H9 (cell line): Measurements from ENCODE around the gene FGF12. TPM values are rescaled to one million over a fixed set of nuclear protein-coding genes. Genes with fewer than 3 reads are reported as not detected.
"Not testable (repeated sequence)": the region's sequence is repeated elsewhere in the genome, so short reads cannot be mapped to it uniquely, and the experiment has no call there.

Experiments used
- DNase-seq: peaks from one replicate; pipeline ENCODE4 v3.0.0-alpha.2; 2017
- H2AFZ ChIP-seq: one replicate; pipeline ENCODE4 v1.6.1; 2013; ENCODE audit warnings: mild to moderate bottlenecking, low read length, control low read depth, moderate library complexity
- H2AK5ac ChIP-seq: 2 replicates; pipeline ENCODE4 v1.6.1; 2013; ENCODE audit warnings: low read length, control low read depth, mixed read lengths; ENCODE audit not compliant: insufficient read length
- H2BK120ac ChIP-seq: one replicate; pipeline ENCODE4 v1.6.1; 2013; ENCODE audit warnings: low read depth, mild to moderate bottlenecking, low read length, control low read depth, inconsistent platforms; ENCODE audit not compliant: poor library complexity, severe bottlenecking
- H2BK12ac ChIP-seq: 2 replicates; pipeline ENCODE4 v1.6.1; 2013; ENCODE audit warnings: low read length, control low read depth, mixed read lengths, low read depth; ENCODE audit not compliant: insufficient read length
- H2BK15ac ChIP-seq: 2 replicates; pipeline ENCODE4 v1.6.1; 2013; ENCODE audit warnings: low read depth, low read length, control low read depth
- H2BK20ac ChIP-seq: one replicate; pipeline ENCODE4 v1.6.1; 2013; ENCODE audit warnings: low read depth, mild to moderate bottlenecking, low read length, control low read depth, inconsistent platforms; ENCODE audit not compliant: poor library complexity, severe bottlenecking
- H2BK5ac ChIP-seq: 2 replicates; pipeline ENCODE4 v1.6.1; 2013; ENCODE audit warnings: low read length, control low read depth, mixed read lengths; ENCODE audit not compliant: insufficient read length
- H3K14ac ChIP-seq: 2 replicates; pipeline ENCODE4 v1.6.1; 2013; ENCODE audit warnings: low read length, control low read depth; ENCODE audit not compliant: insufficient read depth
- H3K18ac ChIP-seq: 2 replicates; pipeline ENCODE4 v1.6.1; 2013; ENCODE audit warnings: low read depth, mild to moderate bottlenecking, mixed read lengths, low read length, control low read depth; ENCODE audit not compliant: insufficient read length
- H3K23ac ChIP-seq: 2 replicates; pipeline ENCODE4 v1.6.1; 2013; ENCODE audit warnings: low read length, control low read depth, mixed read lengths, low read depth; ENCODE audit not compliant: insufficient read length
- H3K23me2 ChIP-seq: 2 replicates; pipeline ENCODE4 v1.6.1; 2013; ENCODE audit warnings: low read depth, mild to moderate bottlenecking, mixed read lengths, low read length, control low read depth; ENCODE audit not compliant: insufficient read length, poor library complexity, severe bottlenecking
- H3K27ac ChIP-seq: 2 replicates; pipeline ENCODE4 v1.5.1; 2013; ENCODE audit warnings: low read length, control low read depth, mixed read lengths, low read depth; ENCODE audit not compliant: insufficient read length
- H3K27me3 ChIP-seq: 2 replicates; pipeline ENCODE4 v1.6.1; 2013; ENCODE audit warnings: low read length, control low read depth, inconsistent platforms; ENCODE audit not compliant: insufficient read depth
- H3K4ac ChIP-seq: 2 replicates; pipeline ENCODE4 v1.6.1; 2013; ENCODE audit warnings: low read depth, mild to moderate bottlenecking, control low read depth, inconsistent platforms, low read length, moderate library complexity
- H3K4me1 ChIP-seq: 2 replicates; pipeline ENCODE4 v1.6.1; 2013; ENCODE audit warnings: low read length, control low read depth, inconsistent platforms; ENCODE audit not compliant: insufficient read depth
- H3K4me2 ChIP-seq: 2 replicates; pipeline ENCODE4 v1.6.1; 2013; ENCODE audit warnings: low read length, control low read depth, mixed read lengths; ENCODE audit not compliant: insufficient read length, insufficient read depth
- H3K56ac ChIP-seq: 2 replicates; pipeline ENCODE4 v1.6.1; 2013; ENCODE audit warnings: low read depth, mild to moderate bottlenecking, mixed read lengths, low read length, control low read depth; ENCODE audit not compliant: insufficient read length
- H3K79me1 ChIP-seq: 2 replicates; pipeline ENCODE4 v1.6.1; 2013; ENCODE audit warnings: low read depth, mild to moderate bottlenecking, moderate library complexity, low read length, control low read depth, inconsistent platforms; ENCODE audit not compliant: insufficient read depth, poor library complexity, severe bottlenecking
- H3K79me2 ChIP-seq: 2 replicates; pipeline ENCODE4 v1.6.1; 2013; ENCODE audit warnings: low read length, control low read depth, inconsistent platforms; ENCODE audit not compliant: insufficient read depth
- H3K9ac ChIP-seq: 2 replicates; pipeline ENCODE4 v1.6.1; 2013; ENCODE audit warnings: low read length, control low read depth, mixed read lengths; ENCODE audit not compliant: insufficient read length; ENCODE audit errors: extremely low read depth
- H3K9me3 ChIP-seq: one replicate; pipeline ENCODE4 v1.6.1; 2013; ENCODE audit warnings: low read depth, low read length, inconsistent platforms; ENCODE audit not compliant: control insufficient read depth
- H3T11ph ChIP-seq: one replicate; pipeline ENCODE4 v1.6.1; 2013; ENCODE audit warnings: mild to moderate bottlenecking, low read length, control low read depth, inconsistent platforms
- H4K20me1 ChIP-seq: one replicate; pipeline ENCODE4 v1.6.1; 2013; ENCODE audit not compliant: control insufficient read depth, insufficient read length, insufficient read depth
- H4K5ac ChIP-seq: 2 replicates; pipeline ENCODE4 v1.6.1; 2013; ENCODE audit warnings: low read depth, mild to moderate bottlenecking, mixed read lengths, low read length, control low read depth; ENCODE audit not compliant: insufficient read length
- H4K8ac ChIP-seq: replicated peaks from 2 replicates; pipeline ENCODE4 v1.6.1; 2013; ENCODE audit warnings: low read length, control low read depth, mixed read lengths, low read depth; ENCODE audit not compliant: insufficient read length
- H4K91ac ChIP-seq: 2 replicates; pipeline ENCODE4 v1.6.1; 2013; ENCODE audit warnings: low read depth, mild to moderate bottlenecking, moderate library complexity, mixed read lengths, low read length, control low read depth; ENCODE audit not compliant: insufficient read length
- H3K27ac Mint-ChIP-seq, 3 experiments: 2 replicates in 2 of 3; 3 replicates in 1 of 3; pipeline ENCODE4 v1.8.0; 2020 to 2021; ENCODE audit warnings: mixed read lengths in 3 of 3, mild to moderate bottlenecking in 1 of 3, moderate library complexity in 1 of 3
- H3K27me3 Mint-ChIP-seq: 2 replicates; pipeline ENCODE4 v1.8.0; 2021; ENCODE audit warnings: low read depth, mild to moderate bottlenecking, moderate library complexity, mixed read lengths
- H3K36me3 Mint-ChIP-seq, 3 experiments: 2 replicates in 2 of 3; 3 replicates in 1 of 3; pipeline ENCODE4 v1.8.0; 2020 to 2021; ENCODE audit warnings: low read depth in 3 of 3, mixed read lengths in 3 of 3; ENCODE audit not compliant: insufficient read depth in 1 of 3
- H3K4me1 Mint-ChIP-seq, 2 experiments: 2 replicates each; pipeline ENCODE4 v1.8.0; 2020; ENCODE audit warnings: mixed read lengths in 2 of 2
- H3K4me3 Mint-ChIP-seq, 2 experiments: 2 replicates in 1 of 2; 3 replicates in 1 of 2; pipeline ENCODE4 v1.8.0; 2020 to 2021; ENCODE audit warnings: mild to moderate bottlenecking in 2 of 2, mixed read lengths in 2 of 2, moderate library complexity in 1 of 2
- H3K9me3 Mint-ChIP-seq, 2 experiments: 2 replicates in 1 of 2; 3 replicates in 1 of 2; pipeline ENCODE4 v1.8.0; 2020; ENCODE audit warnings: mild to moderate bottlenecking in 2 of 2, mixed read lengths in 2 of 2, moderate library complexity in 1 of 2
- CTCF ChIP-seq: fragments of 200-600 bp; sonication (generic); conservative IDR thresholded peaks from 3 replicates; pipeline ENCODE4 v1.8.0; 2021; ENCODE audit warnings: antibody characterized with exemption, mild to moderate bottlenecking
- WGBS: extraction: QIAGEN DNeasy Blood & Tissue Kit; methylation state at CpG from one replicate; pipeline ENCODE4 v1.1.7; 2013; ENCODE audit warnings: missing lambda C conversion rate, low lambda C conversion rate, mixed read lengths; ENCODE audit not compliant: insufficient read length; ENCODE audit errors: extremely low coverage; 5-methylcytosine and 5-hydroxymethylcytosine counted together
- total RNA-seq: library from RNA; stranded (reverse); gene quantifications from 2 replicates; pipeline ENCODE4 v1.2.1, GENCODE V29; 2021

FGF12 gene
- total RNA-seq, 1 experiment from 2014 or later: 5.6 TPM

DNA sequence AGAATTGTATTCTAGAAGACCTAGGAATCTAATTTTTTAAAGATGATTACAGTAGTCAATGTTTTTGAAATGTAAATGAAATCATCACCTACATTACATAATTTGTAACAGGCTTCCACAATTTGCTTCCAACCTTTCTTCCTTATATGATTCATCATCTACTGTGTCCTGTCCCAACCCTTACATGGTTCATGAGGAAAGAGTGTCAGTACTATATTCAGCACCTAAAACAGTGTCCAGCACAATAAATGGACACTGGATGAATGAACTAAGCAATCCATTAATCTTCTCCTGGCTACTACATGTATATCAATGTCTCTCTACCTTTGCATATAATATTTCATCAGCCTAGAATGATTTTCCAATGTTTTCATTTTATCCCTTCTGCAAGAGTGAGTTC, 12.2 kb downstream of the FGF12 start:
- Histone ChIP-seq H3K9ac (no peak overlapping the region), H3K23me2 (no peaks in the 10 kb centered on the region), H3K9me3 (no peaks in the 10 kb centered on the region), H3T11ph (no peak overlapping the region), H4K5ac (no peak overlapping the region), H2BK120ac (no peak overlapping the region), H3K4me1 (peaks cover 2% of the 10 kb centered on the region; the same call in 1 of the 2 replicates), H3K27ac (no peak overlapping the region), H3K79me2 (no peaks in the 10 kb centered on the region), H3K27me3 (no peaks in the 10 kb centered on the region), H2BK15ac (no peak overlapping the region), H4K8ac (no peak overlapping the region), H3K14ac (no peak overlapping the region), H3K4me2 (no peak overlapping the region), H3K79me1 (no peaks in the 10 kb centered on the region), H2BK20ac (no peak overlapping the region), H3K4ac (no peak overlapping the region), H2AK5ac (no peak overlapping the region), H3K56ac (no peak overlapping the region), H2BK5ac (no peak overlapping the region), H3K23ac (no peak overlapping the region), H2AFZ (no peak overlapping the region), H3K18ac (no peak overlapping the region), H4K91ac (no peak overlapping the region), H2BK12ac (no peak overlapping the region), H4K20me1 (no peaks in the 10 kb centered on the region)
- no peak for DNase-seq
- Mint-ChIP-seq H3K9me3 (peaks cover 10 to 12% of the 10 kb centered on the region in 2 experiments), H3K4me3 (no peak overlapping the region), H3K36me3 (peaks cover 4 to 17% (median 5%) of the 10 kb centered on the region in 3 experiments; a peak in 6 of 7 replicates), H3K27me3 (no peaks in the 10 kb centered on the region), H3K4me1 (peaks cover 27 to 30% of the 10 kb centered on the region in 2 experiments), H3K27ac (no peak overlapping the region)
- no peak for TF ChIP-seq CTCF

DNA sequence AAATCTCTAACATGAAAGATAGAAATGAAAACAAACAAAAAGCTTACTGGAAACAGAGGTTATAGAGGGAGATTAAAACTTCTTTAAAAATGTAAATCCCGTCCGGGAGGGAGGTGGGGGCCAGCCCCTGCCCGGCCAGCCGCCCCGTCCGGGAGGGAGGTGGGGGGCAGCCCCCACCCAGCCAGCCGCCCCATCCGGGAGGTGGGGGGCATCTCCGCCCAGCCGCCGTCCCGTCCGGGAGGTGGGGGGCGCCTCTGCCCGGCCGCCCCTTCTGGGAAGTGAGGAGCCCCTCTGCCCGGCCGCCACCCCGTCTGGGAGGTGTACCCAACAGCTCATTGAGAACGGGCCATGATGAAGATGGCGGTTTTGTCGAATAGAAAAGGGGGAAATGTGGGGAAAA, 16.2 kb downstream of the FGF12 start:
- H2BK20ac ChIP-seq, H3K27me3 ChIP-seq, H3K18ac ChIP-seq, H4K8ac ChIP-seq, H2AK5ac ChIP-seq, H2BK120ac ChIP-seq, H3K23ac ChIP-seq, H3K27me3 Mint-ChIP-seq, H3K14ac ChIP-seq, H2BK12ac ChIP-seq, H3K79me2 ChIP-seq, H2AFZ ChIP-seq, H3K27ac ChIP-seq, H3K9ac ChIP-seq, H3K4me2 ChIP-seq, H2BK15ac ChIP-seq, H3K23me2 ChIP-seq, H3K56ac ChIP-seq, H3K4me1 Mint-ChIP-seq, H4K91ac ChIP-seq, H3K79me1 ChIP-seq, H3K4me1 ChIP-seq, H3K4me3 Mint-ChIP-seq, H4K20me1 ChIP-seq, H3T11ph ChIP-seq, H3K27ac Mint-ChIP-seq, H3K4ac ChIP-seq, DNase-seq, H4K5ac ChIP-seq, H3K9me3 ChIP-seq, H2BK5ac ChIP-seq: not testable (repeated sequence)
- Mint-ChIP-seq H3K36me3 (peaks cover 4 to 17% (median 5%) of the 10 kb centered on the region in 3 experiments; a peak in 6 of 7 replicates), H3K9me3 (peaks cover 10 to 12% of the 10 kb centered on the region in 2 experiments)
- no CpG with 5 or more reads among the region's 22 CpGs for WGBS
